HT1080 (cell line): ENCODE measurements around the gene LRP5. TPM values are rescaled to one million over a fixed set of nuclear protein-coding genes. Genes with fewer than 3 reads are reported as not detected.
A peak's percentile ranks its signal among the peaks of the same experiment; 100 is the strongest.

Experiments
- DNase-seq: peaks from one replicate; pipeline ENCODE4 v3.0.0-alpha.2; 2015; ENCODE audit warnings: low read depth
- total RNA-seq: library from RNA; depleted of rRNA; stranded (reverse); fragments of >200 nt; shearing (Covaris generic); gene quantifications from 2 replicates; pipeline ENCODE4 v1.2.3, GENCODE V29; 2014

LRP5 gene
- total RNA-seq, 1 experiment from 2014 or later: 20.8 TPM

DNA sequence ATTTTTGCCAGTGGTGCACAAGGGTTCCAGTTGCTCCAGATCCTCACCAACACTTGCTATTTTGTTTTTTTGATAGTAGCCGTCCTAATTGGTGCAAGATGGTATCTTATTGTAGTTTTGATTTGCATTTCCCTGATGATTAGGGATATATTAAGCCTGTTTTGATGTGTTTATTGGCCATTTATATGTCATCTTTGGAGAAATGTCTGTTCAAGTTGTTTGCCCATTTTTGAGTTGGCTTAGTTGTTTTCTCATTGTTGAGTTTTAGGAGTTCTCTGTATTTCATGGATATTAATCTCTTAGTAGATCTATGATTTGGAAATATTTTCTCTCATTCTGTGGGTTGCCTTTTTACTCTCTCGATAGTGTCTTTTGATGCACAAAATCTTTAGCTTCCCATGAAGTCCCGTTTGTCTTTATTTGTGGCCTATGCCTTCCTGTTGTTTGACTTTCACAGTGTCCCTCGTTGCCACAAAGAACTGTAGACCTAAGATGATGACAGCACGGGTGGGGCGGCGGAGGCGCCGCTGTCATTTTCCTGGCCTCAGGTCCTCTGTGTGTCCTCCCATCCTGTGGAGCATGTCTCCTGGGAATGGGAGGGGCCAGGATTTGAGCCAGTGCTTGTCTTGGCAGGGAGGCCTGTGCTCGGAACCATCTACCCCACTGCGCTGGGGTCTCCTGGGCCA lies 33.5 kb downstream of the LRP5 start:
- no peak for DNase-seq

DNA sequence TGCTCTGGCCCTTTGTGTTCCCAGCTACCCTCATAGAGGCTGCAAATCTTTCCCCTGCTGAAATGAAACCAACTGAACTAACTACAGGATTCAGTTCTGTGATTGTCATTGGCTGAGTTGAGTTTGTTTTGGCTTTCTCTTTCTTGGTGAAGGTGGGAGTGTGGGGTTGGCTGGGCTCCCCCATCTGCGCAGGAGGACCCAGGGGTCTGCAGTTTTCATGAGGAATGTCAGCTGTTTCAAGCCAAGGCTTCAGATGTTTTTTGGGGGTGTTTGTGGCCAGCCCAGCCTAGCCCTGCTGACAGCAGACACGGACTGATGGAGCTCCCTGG lies 34.0 kb downstream of the LRP5 start:
- no peak for DNase-seq

DNA sequence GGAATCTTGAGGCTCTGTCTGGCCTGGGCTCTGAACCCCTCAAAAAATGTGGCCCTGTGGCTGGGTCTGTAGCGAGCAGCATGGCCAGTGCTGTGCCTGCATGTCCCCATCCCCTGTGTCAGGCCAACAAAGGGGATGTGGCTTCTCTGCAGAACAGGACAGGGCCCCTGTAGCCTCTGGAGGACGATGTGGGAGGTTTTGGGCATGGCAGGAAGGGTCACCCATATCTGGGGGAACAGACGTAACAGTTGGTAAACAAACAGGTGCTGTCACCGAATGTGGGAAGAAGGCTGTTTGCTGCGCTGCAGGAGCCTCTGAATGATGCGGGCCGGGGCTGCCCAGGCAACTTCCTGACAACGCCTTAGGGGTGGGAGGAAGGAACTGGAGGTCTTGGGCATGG lies 35.0 kb downstream of the LRP5 start:
- no peak for DNase-seq

DNA sequence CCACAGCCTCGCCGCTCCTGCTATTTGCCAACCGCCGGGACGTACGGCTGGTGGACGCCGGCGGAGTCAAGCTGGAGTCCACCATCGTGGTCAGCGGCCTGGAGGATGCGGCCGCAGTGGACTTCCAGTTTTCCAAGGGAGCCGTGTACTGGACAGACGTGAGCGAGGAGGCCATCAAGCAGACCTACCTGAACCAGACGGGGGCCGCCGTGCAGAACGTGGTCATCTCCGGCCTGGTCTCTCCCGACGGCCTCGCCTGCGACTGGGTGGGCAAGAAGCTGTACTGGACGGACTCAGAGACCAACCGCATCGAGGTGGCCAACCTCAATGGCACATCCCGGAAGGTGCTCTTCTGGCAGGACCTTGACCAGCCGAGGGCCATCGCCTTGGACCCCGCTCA lies 35.5 kb downstream of the LRP5 start:
- no peak for DNase-seq

DNA sequence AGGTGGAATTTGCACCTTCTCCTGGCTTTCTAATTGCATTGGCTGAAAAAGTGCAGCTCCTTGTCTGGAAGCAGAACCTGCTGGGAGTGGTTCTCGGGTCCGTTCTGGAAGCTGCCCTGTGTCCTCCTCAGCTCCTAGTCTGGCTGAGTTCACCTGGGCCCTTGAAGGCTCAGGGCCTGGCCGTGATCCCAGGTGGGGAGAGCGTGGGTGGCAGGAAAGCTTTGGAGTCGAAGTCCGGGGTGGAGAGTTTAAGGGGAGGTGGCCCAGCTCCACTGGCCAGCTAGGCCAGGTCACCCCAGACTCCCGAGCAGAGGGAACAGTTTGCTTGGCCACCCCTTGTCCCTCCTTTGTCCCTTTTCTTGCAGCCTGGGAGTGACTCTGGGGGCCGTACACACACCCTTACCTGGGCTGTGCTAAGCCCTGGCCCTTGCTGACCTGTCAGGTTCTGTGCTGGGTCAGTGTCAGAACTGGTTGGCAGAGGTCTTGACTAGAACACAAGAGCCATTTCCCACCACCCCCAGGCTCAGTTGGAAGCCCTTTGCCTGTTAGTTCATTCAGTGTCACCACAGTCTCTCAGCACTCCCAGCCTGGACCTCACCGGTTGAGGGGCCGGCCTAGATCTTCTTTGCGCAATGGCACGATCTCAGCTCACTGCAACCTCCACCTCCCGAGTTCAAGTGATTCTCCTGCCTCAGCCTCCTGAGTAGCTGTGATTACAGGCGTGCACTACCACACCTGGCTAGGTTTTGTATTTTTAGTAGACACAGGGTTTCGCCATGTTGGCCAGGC lies 37.3 kb downstream of the LRP5 start:
- DNase-seq: no peak

- no peak for DNase-seq
Observed at GRCh38 chr11:68350759-68351449, 38.5 kb downstream of the LRP5 start.

DNA sequence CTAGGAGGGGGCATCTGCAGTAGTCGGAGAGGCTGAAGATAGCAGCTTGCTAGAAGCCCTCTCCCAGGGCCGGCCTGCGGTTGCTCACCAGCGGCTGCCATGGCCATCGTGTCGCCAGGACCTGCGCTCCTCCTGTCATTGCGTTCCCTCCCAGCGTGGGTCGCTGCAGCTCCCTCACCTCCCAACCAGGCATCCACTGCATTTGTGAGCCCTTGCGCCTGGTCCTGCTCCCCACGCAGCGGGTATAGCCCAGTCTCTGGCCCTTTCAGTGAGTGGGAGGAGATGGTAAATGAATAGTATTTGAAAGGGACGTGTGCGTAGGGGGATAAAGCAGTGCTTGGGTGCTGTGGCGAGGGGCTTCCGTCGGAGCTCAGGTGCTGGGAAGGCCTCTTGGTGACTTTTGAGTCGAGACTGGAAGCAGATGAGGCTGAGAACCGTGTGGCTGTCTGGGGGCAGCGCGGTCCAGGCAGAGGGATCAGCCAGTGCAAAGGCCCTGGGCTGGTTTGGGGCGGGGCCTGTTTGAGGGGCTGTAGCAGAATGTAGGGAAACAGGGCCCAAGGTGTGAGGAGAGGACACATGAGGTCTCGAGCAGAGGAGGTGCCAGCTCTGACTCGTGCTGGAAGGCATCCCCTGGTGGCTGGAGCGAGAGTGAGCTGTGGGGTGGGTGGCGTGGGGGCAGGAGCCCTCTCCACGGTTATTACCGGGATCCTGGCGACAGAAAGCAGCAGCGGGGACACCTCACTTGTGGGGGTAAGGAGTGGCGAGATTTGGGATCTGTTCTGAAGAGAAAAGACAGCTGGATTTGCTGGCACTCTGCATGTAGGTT lies 39.3 kb downstream of the LRP5 start:
- no peak for DNase-seq

DNA sequence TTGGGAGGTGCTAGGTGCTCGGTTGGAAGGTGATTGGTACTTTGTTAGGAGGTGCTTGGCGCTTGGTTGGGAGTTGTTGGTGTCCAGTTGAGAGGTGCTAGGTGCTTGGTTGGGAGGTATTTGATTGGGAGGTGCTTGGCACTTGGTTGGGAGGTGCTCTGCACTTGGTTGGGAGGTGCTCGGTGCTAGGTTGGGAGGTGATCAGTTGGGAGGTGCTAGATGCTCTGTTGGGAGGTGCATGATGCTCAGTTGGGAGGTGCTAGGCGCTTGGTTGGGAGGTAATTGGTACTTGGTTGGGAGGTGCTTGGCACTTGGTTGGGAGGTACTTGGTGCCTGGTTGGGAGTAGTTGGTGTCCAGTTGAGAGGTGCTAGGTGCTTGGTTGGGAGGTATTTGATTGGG lies 40.2 kb downstream of the LRP5 start:
- DNase-seq: peak; percentile 6

GRCh38 chr11:68353118-68353517 lies 40.7 kb downstream of the LRP5 start:
- DNase-seq: no peak

GRCh38 chr11:68353669-68354068 lies 41.3 kb downstream of the LRP5 start:
- DNase-seq: no peak

- peak; percentile 90 for DNase-seq
Observed at GRCh38 chr11:68354148-68354872, 41.9 kb downstream of the LRP5 start.

DNA sequence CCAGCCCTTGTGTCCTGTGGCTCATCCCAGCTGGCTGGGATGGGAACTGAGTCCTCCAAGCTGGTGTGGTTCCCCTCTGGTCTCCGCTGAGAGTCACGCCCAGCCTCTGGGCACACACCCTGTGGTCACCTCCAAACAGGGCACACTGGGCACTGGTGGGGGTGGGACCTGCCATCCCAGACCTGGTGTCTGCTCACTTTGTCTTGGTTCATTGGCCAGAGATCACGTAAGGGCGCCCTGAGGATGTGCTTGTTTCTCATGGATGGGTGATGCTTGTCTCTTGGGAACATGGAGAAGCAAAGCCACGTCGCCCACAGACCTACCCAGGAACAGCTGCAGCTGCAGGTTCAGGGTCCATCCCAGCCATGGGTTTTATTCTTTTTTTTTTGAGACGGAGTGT lies 43.1 kb downstream of the LRP5 start:
- no peak for DNase-seq

DNA sequence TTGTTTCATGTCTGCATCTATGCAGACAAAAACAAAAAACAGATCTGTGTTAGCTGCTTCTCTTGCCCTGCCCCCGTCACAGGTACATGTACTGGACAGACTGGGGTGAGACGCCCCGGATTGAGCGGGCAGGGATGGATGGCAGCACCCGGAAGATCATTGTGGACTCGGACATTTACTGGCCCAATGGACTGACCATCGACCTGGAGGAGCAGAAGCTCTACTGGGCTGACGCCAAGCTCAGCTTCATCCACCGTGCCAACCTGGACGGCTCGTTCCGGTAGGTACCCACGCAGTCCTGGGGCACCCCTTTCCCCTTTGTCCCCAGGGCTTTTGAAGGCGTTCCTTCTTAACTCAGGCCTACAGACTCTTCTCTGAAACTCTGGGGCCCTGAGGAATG lies 45.2 kb downstream of the LRP5 start:
- DNase-seq: no peak

GRCh38 chr11:68358416-68358815 lies 46.0 kb downstream of the LRP5 start:
- no peak for DNase-seq

DNA sequence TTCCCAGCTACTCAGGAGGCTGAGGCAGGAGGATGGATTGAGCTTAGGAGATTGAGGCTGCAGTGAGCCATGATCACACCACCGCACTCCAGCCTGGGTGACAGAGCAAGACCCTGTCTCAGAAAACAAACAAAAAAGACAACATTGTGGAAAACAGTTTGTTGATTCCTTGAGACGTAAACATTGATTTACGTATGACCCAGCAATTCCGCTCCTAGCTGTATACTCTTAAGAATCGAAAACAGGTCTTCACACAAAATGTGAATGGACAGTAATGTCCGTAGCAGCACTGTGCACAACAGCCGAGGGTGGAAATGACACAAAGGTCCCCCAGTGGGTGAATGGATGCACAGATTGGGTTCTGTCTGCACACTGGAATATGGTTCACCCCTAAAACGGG lies 49.3 kb downstream of the LRP5 start:
- no peak for DNase-seq

DNA sequence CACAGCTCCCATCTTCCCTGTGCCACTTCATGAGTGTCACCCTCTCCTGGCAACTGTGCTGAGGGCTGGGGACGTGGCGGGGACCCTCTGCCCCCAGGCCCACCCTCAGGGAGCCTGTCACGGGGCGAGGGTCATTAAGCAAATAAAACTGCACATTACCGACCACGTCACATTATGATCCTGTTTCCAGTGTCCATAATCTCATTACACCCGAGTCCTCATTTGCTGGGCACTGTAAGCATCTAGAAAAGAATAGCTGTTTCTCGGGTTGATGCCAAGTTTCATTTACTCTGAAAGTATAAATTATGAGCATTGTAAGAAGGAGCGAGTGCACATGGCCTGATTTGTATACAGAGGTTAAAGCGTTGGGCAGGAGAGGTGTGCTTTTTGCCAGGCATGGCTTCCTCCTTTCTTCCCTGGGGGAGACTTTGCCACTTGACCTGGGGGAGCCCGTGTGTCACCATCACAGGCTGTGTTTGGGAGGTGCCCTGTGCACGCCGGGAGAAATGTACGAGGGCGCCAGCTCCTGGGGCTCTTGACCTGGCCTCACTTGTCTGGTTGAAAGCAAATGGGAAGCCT lies 50.5 kb downstream of the LRP5 start:
- DNase-seq: no peak

GRCh38 chr11:68363776-68364175 lies 51.4 kb downstream of the LRP5 start:
- no peak for DNase-seq

- no peak for DNase-seq
Observed at GRCh38 chr11:68364581-68364980, 52.2 kb downstream of the LRP5 start.

- no peak for DNase-seq
Observed at GRCh38 chr11:68365943-68366435, 53.6 kb downstream of the LRP5 start.

GRCh38 chr11:68367252-68367651 lies 54.9 kb downstream of the LRP5 start:
- DNase-seq: no peak
